Activated naive CD8-positive, alpha-beta T cell treated with anti-CD3 and anti-CD28 coated beads for 36 hours (primary cell): ENCODE data around the gene ISLR. TPM values are rescaled to one million over a fixed set of nuclear protein-coding genes. Genes with fewer than 3 reads are reported as not detected.

Experiments used
- DNase-seq: peaks from one replicate; pipeline ENCODE4 v3.0.0; 2021
- H3K27ac Mint-ChIP-seq: one replicate; pipeline ENCODE4 v1.8.0; 2022; ENCODE audit warnings: mild to moderate bottlenecking, moderate library complexity, mixed read lengths
- H3K27me3 Mint-ChIP-seq: one replicate; pipeline ENCODE4 v1.8.0; 2022; ENCODE audit warnings: mild to moderate bottlenecking, mixed read lengths
- H3K36me3 Mint-ChIP-seq: one replicate; pipeline ENCODE4 v1.8.0; 2021; ENCODE audit warnings: mild to moderate bottlenecking, mixed read lengths
- H3K4me1 Mint-ChIP-seq: one replicate; pipeline ENCODE4 v1.8.0; 2021; ENCODE audit warnings: mixed read lengths
- H3K4me3 Mint-ChIP-seq: one replicate; pipeline ENCODE4 v1.8.0; 2022; ENCODE audit warnings: mild to moderate bottlenecking, moderate library complexity, mixed read lengths
- H3K9me3 Mint-ChIP-seq: one replicate; pipeline ENCODE4 v1.8.0; 2022; ENCODE audit warnings: mixed read lengths
- total RNA-seq, 2 experiments: library from RNA; stranded (reverse); gene quantifications; one replicate each; pipeline ENCODE4 v1.2.3, GENCODE V29; 2021

The ISLR gene
- total RNA-seq, 2 experiments from 2014 or later = not detected

- Mint-ChIP-seq H3K9me3 (no peaks in the 10 kb centered on the region), H3K36me3 (no peaks in the 10 kb centered on the region), H3K4me3 (no peak overlapping the region), H3K4me1 (no peaks in the 10 kb centered on the region), H3K27ac (no peak overlapping the region), H3K27me3 (no peaks in the 10 kb centered on the region)
- no peak for DNase-seq
Observed at GRCh38 chr15:74206801-74207281, 33.3 kb downstream of the ISLR start.

GRCh38 chr15:74207652-74208440 lies 34.3 kb downstream of the ISLR start:
- no peak overlapping the region for H3K4me3 Mint-ChIP-seq
- no peaks in the 10 kb centered on the region for H3K36me3 Mint-ChIP-seq
- no peak overlapping the region for H3K27ac Mint-ChIP-seq
- DNase-seq = no peak
- H3K27me3 Mint-ChIP-seq = no peaks in the 10 kb centered on the region
- H3K4me1 Mint-ChIP-seq = no peaks in the 10 kb centered on the region
- no peaks in the 10 kb centered on the region for H3K9me3 Mint-ChIP-seq

- Mint-ChIP-seq H3K36me3 (no peaks in the 10 kb centered on the region), H3K27ac (no peak overlapping the region), H3K27me3 (no peaks in the 10 kb centered on the region), H3K4me3 (no peak overlapping the region), H3K4me1 (no peaks in the 10 kb centered on the region), H3K9me3 (no peaks in the 10 kb centered on the region)
- no peak for DNase-seq
Observed at GRCh38 chr15:74208496-74208895, 35.0 kb downstream of the ISLR start.

GRCh38 chr15:74208901-74209559 lies 35.5 kb downstream of the ISLR start:
- H3K36me3 Mint-ChIP-seq = no peaks in the 10 kb centered on the region
- H3K9me3 Mint-ChIP-seq = no peaks in the 10 kb centered on the region
- no peak for DNase-seq
- H3K4me3 Mint-ChIP-seq = no peak overlapping the region
- H3K27me3 Mint-ChIP-seq = no peaks in the 10 kb centered on the region
- H3K27ac Mint-ChIP-seq = no peak overlapping the region
- H3K4me1 Mint-ChIP-seq = no peaks in the 10 kb centered on the region

- H3K4me1 Mint-ChIP-seq = no peaks in the 10 kb centered on the region
- H3K4me3 Mint-ChIP-seq = no peak overlapping the region
- no peak for DNase-seq
- H3K36me3 Mint-ChIP-seq = no peaks in the 10 kb centered on the region
- H3K27ac Mint-ChIP-seq = no peak overlapping the region
- no peaks in the 10 kb centered on the region for H3K9me3 Mint-ChIP-seq
- H3K27me3 Mint-ChIP-seq = no peaks in the 10 kb centered on the region
Observed at GRCh38 chr15:74209560-74209958, 36.0 kb downstream of the ISLR start.

GRCh38 chr15:74209997-74210671 lies 36.6 kb downstream of the ISLR start:
- Mint-ChIP-seq H3K27ac (no peak overlapping the region), H3K9me3 (no peaks in the 10 kb centered on the region), H3K4me3 (no peak overlapping the region), H3K36me3 (no peaks in the 10 kb centered on the region), H3K27me3 (no peaks in the 10 kb centered on the region), H3K4me1 (no peaks in the 10 kb centered on the region)
- no peak for DNase-seq

GRCh38 chr15:74210729-74211128 lies 37.2 kb downstream of the ISLR start:
- H3K9me3 Mint-ChIP-seq = no peaks in the 10 kb centered on the region
- no peaks in the 10 kb centered on the region for H3K36me3 Mint-ChIP-seq
- no peaks in the 10 kb centered on the region for H3K27me3 Mint-ChIP-seq
- DNase-seq = no peak
- no peak overlapping the region for H3K27ac Mint-ChIP-seq
- H3K4me1 Mint-ChIP-seq = no peaks in the 10 kb centered on the region
- H3K4me3 Mint-ChIP-seq = no peak overlapping the region

GRCh38 chr15:74211656-74212055 lies 38.1 kb downstream of the ISLR start:
- H3K27ac Mint-ChIP-seq = no peak overlapping the region
- no peaks in the 10 kb centered on the region for H3K36me3 Mint-ChIP-seq
- H3K9me3 Mint-ChIP-seq = no peaks in the 10 kb centered on the region
- no peak overlapping the region for H3K4me3 Mint-ChIP-seq
- no peak for DNase-seq
- no peaks in the 10 kb centered on the region for H3K4me1 Mint-ChIP-seq
- no peaks in the 10 kb centered on the region for H3K27me3 Mint-ChIP-seq

GRCh38 chr15:74212494-74212893 lies 39.0 kb downstream of the ISLR start:
- H3K4me3 Mint-ChIP-seq = no peak overlapping the region
- no peaks in the 10 kb centered on the region for H3K36me3 Mint-ChIP-seq
- no peaks in the 10 kb centered on the region for H3K27me3 Mint-ChIP-seq
- no peak for DNase-seq
- no peaks in the 10 kb centered on the region for H3K4me1 Mint-ChIP-seq
- no peak overlapping the region for H3K27ac Mint-ChIP-seq
- no peaks in the 10 kb centered on the region for H3K9me3 Mint-ChIP-seq

- Mint-ChIP-seq H3K27me3 (no peaks in the 10 kb centered on the region), H3K9me3 (no peaks in the 10 kb centered on the region), H3K36me3 (no peaks in the 10 kb centered on the region), H3K4me3 (no peak overlapping the region), H3K4me1 (no peaks in the 10 kb centered on the region), H3K27ac (no peak overlapping the region)
- no peak for DNase-seq
Observed at GRCh38 chr15:74213858-74214284, 40.4 kb downstream of the ISLR start.

- H3K9me3 Mint-ChIP-seq = no peaks in the 10 kb centered on the region
- DNase-seq = no peak
Observed at GRCh38 chr15:74214324-74215021, 41.0 kb downstream of the ISLR start.

GRCh38 chr15:74215958-74216357 lies 42.4 kb downstream of the ISLR start:
- no peaks in the 10 kb centered on the region for H3K4me1 Mint-ChIP-seq
- H3K4me3 Mint-ChIP-seq = no peak overlapping the region
- H3K9me3 Mint-ChIP-seq = no peaks in the 10 kb centered on the region
- H3K36me3 Mint-ChIP-seq = no peaks in the 10 kb centered on the region
- no peak overlapping the region for H3K27ac Mint-ChIP-seq
- no peak for DNase-seq
- no peaks in the 10 kb centered on the region for H3K27me3 Mint-ChIP-seq

More at GRCh38 chr15:74214324-74215021, 41.0 kb downstream of the ISLR start:
- no peak overlapping the region for H3K27ac Mint-ChIP-seq
- H3K4me1 Mint-ChIP-seq = no peaks in the 10 kb centered on the region
- H3K27me3 Mint-ChIP-seq = no peaks in the 10 kb centered on the region
- no peak overlapping the region for H3K4me3 Mint-ChIP-seq
- no peaks in the 10 kb centered on the region for H3K36me3 Mint-ChIP-seq

GRCh38 chr15:74216949-74217348 lies 43.4 kb downstream of the ISLR start:
- Mint-ChIP-seq H3K36me3 (no peaks in the 10 kb centered on the region), H3K4me1 (no peaks in the 10 kb centered on the region), H3K27ac (no peak overlapping the region), H3K9me3 (no peaks in the 10 kb centered on the region), H3K27me3 (peaks cover 7% of the 10 kb centered on the region), H3K4me3 (no peak overlapping the region)
- DNase-seq = no peak

- Mint-ChIP-seq H3K4me3 (no peak overlapping the region), H3K9me3 (no peaks in the 10 kb centered on the region), H3K27me3 (peaks cover 12% of the 10 kb centered on the region), H3K4me1 (peaks cover 3% of the 10 kb centered on the region), H3K27ac (no peak overlapping the region), H3K36me3 (no peaks in the 10 kb centered on the region)
- DNase-seq = no peak
Observed at GRCh38 chr15:74217907-74218885, 44.7 kb downstream of the ISLR start.
